ENCODE data around the gene USP12. TPM values are rescaled to one million over a fixed set of nuclear protein-coding genes. Genes with fewer than 3 reads are reported as not detected.
"Not testable (repeated sequence)": the region's sequence is repeated elsewhere in the genome, so short reads cannot be mapped to it uniquely, and the experiment has no call there.

The USP12 gene, protein sequence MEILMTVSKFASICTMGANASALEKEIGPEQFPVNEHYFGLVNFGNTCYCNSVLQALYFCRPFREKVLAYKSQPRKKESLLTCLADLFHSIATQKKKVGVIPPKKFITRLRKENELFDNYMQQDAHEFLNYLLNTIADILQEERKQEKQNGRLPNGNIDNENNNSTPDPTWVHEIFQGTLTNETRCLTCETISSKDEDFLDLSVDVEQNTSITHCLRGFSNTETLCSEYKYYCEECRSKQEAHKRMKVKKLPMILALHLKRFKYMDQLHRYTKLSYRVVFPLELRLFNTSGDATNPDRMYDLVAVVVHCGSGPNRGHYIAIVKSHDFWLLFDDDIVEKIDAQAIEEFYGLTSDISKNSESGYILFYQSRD
- total RNA-seq (2014; rRNA removed; shearing (Covaris generic)) (9.9 and 11.5 TPM in 2 replicates), total RNA-seq (2022) (27.6 and 28.0 TPM in 2 replicates), Bru-seq, nascent RNA (percentile 84 among the genes with signal in this experiment), BruChase-seq, experiment 1, labeled RNA remaining after a 6-hour chase (percentile 73 among the genes with signal in this experiment), BruChase-seq, experiment 2, labeled RNA remaining after a 2-hour chase (percentile 81 among the genes with signal in this experiment)
- long read RNA-seq, full-length matches to known transcripts: 8 of 16 reads
- long read RNA-seq, partial matches to known transcripts: 3 of 16 reads
- long read RNA-seq, other reads (novel, unspliced or antisense): 5 of 16 reads

DNA sequence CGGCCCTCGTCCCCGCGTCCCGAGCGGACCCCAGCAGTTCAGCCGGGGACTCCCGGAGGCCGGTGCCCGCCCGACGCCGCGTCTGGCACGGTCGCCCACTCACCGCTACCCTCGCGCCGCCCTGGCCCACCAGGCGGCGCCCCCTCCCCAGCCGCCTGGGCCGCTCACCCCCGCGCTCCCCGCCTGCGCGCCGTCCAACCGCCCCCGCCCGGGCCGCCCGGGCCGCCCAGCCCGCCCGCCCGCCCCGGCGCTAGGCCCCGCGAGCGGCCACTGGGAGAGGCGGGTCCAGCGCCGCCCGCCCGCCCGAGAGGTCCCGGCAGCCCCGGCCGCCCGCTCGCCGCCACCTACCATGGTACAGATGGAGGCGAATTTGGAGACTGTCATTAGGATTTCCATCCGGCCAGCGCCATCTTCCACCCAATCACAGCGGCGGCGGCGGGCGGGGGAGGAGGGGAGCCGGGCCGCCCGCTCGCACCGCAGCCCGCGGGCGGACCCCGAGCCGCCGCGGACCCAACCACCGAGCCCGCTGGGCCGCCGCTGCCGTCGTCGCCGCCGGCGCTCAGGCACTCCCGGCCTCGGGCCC, at the start of gene USP12:
Gene USP12 (minus strand): TSS at position 568 of the 583 bp plus-strand sequence. CDS start 172 bp downstream, at position 396.
- intact Hi-C loops (cut with micrococcal nuclease; ENCODE audit: unreplicated experiment): loop anchor here (1.0 to 10.0 kb wide), 6 partner anchors 80 to 1887 kb away; partner anchors contain the start of genes MTIF3, MTMR6 and RPL21
- peak within 1 kb of the TSS; percentile 95 for H2AFZ ChIP-seq (ENCODE audit: low read length)
- TF ChIP-seq, protein P1, sequence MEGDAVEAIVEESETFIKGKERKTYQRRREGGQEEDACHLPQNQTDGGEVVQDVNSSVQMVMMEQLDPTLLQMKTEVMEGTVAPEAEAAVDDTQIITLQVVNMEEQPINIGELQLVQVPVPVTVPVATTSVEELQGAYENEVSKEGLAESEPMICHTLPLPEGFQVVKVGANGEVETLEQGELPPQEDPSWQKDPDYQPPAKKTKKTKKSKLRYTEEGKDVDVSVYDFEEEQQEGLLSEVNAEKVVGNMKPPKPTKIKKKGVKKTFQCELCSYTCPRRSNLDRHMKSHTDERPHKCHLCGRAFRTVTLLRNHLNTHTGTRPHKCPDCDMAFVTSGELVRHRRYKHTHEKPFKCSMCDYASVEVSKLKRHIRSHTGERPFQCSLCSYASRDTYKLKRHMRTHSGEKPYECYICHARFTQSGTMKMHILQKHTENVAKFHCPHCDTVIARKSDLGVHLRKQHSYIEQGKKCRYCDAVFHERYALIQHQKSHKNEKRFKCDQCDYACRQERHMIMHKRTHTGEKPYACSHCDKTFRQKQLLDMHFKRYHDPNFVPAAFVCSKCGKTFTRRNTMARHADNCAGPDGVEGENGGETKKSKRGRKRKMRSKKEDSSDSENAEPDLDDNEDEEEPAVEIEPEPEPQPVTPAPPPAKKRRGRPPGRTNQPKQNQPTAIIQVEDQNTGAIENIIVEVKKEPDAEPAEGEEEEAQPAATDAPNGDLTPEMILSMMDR (conservative IDR thresholded peaks at IDR 0.05; ENCODE audit: low read length): no peak; the same call in 1 of the 2 replicates
- TF ChIP-seq EZH2phosphoT487 (IDR thresholded peaks at IDR 0.05; ENCODE audit: borderline replicate concordance, low read depth, low read length): no peak
- peaks cover 26% of the 10 kb centered on the region for H4K20me1 ChIP-seq (ENCODE audit: insufficient read depth, low read length)
- peak within 1 kb of the TSS; percentile 61 for H3K27ac ChIP-seq (ENCODE audit: low read depth, low read length, poor library complexity, severe bottlenecking)
- H3K9me3 ChIP-seq (ENCODE audit: low read length): no peaks in the 10 kb centered on the region
- H3K4me3 ChIP-seq (ENCODE audit: low read depth, low read length, poor library complexity, severe bottlenecking): peak within 1 kb of the TSS; percentile 84
- ChIA-PET CTCF (ENCODE audit: unreplicated experiment) (no interaction called here), POLR2A (interaction anchor here (0.6 kb wide), 1 partner anchor 170 kb away, joined by 3 read pairs; no protein-coding TSS in a partner anchor)
- BruUV-seq (replicated peaks): no TSS peak
- peaks cover 45% of the 10 kb centered on the region for H3K79me2 ChIP-seq (ENCODE audit: insufficient read depth, low read depth, low read length)
- no peaks in the 10 kb centered on the region for H3K36me3 ChIP-seq (ENCODE audit: insufficient read depth, low read length)
- H3K4me2 ChIP-seq (ENCODE audit: low read length): peak within 1 kb of the TSS; percentile 96
- H3K4me1 ChIP-seq (ENCODE audit: insufficient read depth, low read length, poor library complexity, severe bottlenecking): peaks cover 47% of the 10 kb centered on the region
- DNase-seq (ENCODE audit: low spot score): peak; percentile 63
- H3K9me2 ChIP-seq (ENCODE audit: insufficient read depth, low read length): no peaks in the 10 kb centered on the region

DNA sequence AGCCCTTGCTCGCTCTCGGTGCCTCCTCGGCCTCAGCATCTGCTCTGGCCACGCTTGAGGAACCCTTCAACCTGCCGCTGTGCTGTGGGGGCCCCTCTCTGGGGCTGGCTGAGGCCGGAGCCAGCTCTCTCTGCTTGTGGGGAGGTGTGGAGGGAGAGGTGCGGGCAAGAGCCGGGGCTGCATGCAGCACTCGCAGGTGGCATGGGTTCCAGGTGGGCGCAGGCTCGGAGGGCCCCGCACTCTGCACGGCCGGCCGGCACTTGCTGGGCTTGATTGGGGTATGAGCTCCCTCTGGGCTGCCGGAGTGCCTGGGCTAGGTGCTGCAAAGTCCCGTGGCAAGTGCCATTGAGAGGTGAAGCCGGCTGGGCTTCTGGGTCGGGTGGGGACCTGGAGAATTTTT, 48.0 kb upstream of the USP12 start:
- CTCF ChIA-PET (ENCODE audit: unreplicated experiment): no interaction called here
- H3K4me1 ChIP-seq (ENCODE audit: insufficient read depth, low read length, poor library complexity, severe bottlenecking): peaks cover 27% of the 10 kb centered on the region
- no peak overlapping the region for H3K4me2 ChIP-seq (ENCODE audit: low read length)
- H4K20me1 ChIP-seq (ENCODE audit: insufficient read depth, low read length): no peaks in the 10 kb centered on the region
- no TSS peak for BruUV-seq (replicated peaks)
- no peak overlapping the region for H2AFZ ChIP-seq (ENCODE audit: low read length)
- H3K27ac ChIP-seq (ENCODE audit: low read depth, low read length, poor library complexity, severe bottlenecking): no peak overlapping the region
- no peaks in the 10 kb centered on the region for H3K79me2 ChIP-seq (ENCODE audit: insufficient read depth, low read depth, low read length)
- no peaks in the 10 kb centered on the region for H3K9me2 ChIP-seq (ENCODE audit: insufficient read depth, low read length)
- peaks cover 13% of the 10 kb centered on the region; the same call in 1 of the 2 replicates for H3K9me3 ChIP-seq (ENCODE audit: low read length)
- intact Hi-C loops (cut with micrococcal nuclease; ENCODE audit: unreplicated experiment): no loop called here
- POLR2A ChIA-PET: no interaction called here
- H3K36me3 ChIP-seq (ENCODE audit: insufficient read depth, low read length): no peaks in the 10 kb centered on the region; the same call in 1 of the 2 replicates
- DNase-seq (ENCODE audit: low spot score): no peak
- no peak overlapping the region for H3K4me3 ChIP-seq (ENCODE audit: low read depth, low read length, poor library complexity, severe bottlenecking)
- no peak for TF ChIP-seq EZH2phosphoT487 (IDR thresholded peaks at IDR 0.05; ENCODE audit: borderline replicate concordance, low read depth, low read length)
- TF ChIP-seq, protein P1 (conservative IDR thresholded peaks at IDR 0.05; ENCODE audit: low read length): no peak

DNA sequence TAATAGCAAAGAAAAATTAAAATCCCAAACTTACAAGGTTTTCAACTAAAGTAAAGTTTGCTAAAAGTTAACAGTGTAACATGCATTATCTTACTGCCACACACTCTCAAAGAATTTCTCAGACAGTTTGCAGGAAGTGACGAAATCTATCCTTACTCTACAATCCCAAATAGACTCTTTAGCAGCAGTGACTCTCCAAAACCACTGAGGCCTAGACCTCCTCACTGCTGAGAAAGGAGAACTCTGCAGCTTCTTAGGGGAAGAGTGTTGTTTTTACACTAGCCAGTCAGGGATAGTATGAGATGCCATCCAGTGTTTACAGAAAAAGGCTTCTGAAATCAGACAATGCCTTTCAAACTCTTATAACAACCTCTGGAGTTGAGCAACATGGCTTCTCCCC, 47.2 kb upstream of the USP12 start:
- POLR2A ChIA-PET; intact Hi-C loops (cut with micrococcal nuclease; ENCODE audit: unreplicated experiment); H4K20me1 ChIP-seq (ENCODE audit: insufficient read depth, low read length); BruUV-seq (replicated peaks); CTCF ChIA-PET (ENCODE audit: unreplicated experiment); H3K9me2 ChIP-seq (ENCODE audit: insufficient read depth, low read length); H3K36me3 ChIP-seq (ENCODE audit: insufficient read depth, low read length); H2AFZ ChIP-seq (ENCODE audit: low read length); H3K27ac ChIP-seq (ENCODE audit: low read depth, low read length, poor library complexity, severe bottlenecking); H3K4me3 ChIP-seq (ENCODE audit: low read depth, low read length, poor library complexity, severe bottlenecking); H3K4me2 ChIP-seq (ENCODE audit: low read length); H3K79me2 ChIP-seq (ENCODE audit: insufficient read depth, low read depth, low read length); DNase-seq (ENCODE audit: low spot score): not testable (repeated sequence)
- Histone ChIP-seq H3K9me3 (ENCODE audit: low read length) (peaks cover 13% of the 10 kb centered on the region; the same call in 1 of the 2 replicates), H3K4me1 (ENCODE audit: insufficient read depth, low read length, poor library complexity, severe bottlenecking) (peaks cover 21% of the 10 kb centered on the region)

DNA sequence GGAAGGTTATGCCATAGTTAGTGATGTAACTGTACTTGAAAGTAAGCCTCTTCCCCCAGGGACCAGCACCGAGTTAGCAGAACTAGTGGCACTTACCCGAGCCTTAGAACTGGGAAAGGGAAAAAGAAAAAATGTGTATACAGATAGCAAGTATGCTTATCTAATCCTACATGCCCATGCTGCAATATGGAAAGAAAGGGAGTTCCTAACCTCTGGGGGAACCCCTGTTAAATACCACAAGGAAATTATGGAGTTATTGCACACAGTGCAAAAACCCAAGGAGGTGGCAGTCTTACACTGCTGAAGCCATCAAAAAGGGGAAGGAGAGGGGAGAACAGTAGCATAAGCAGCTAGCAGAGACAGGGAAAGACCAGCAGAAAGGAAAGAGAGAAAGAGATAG, 46.2 kb upstream of the USP12 start:
- intact Hi-C loops (cut with micrococcal nuclease; ENCODE audit: unreplicated experiment); CTCF ChIA-PET (ENCODE audit: unreplicated experiment); H3K4me3 ChIP-seq (ENCODE audit: low read depth, low read length, poor library complexity, severe bottlenecking); H3K79me2 ChIP-seq (ENCODE audit: insufficient read depth, low read depth, low read length); H3K9me2 ChIP-seq (ENCODE audit: insufficient read depth, low read length); H4K20me1 ChIP-seq (ENCODE audit: insufficient read depth, low read length); BruUV-seq (replicated peaks); H3K4me2 ChIP-seq (ENCODE audit: low read length); POLR2A ChIA-PET; H3K27ac ChIP-seq (ENCODE audit: low read depth, low read length, poor library complexity, severe bottlenecking); DNase-seq (ENCODE audit: low spot score); H2AFZ ChIP-seq (ENCODE audit: low read length); H3K36me3 ChIP-seq (ENCODE audit: insufficient read depth, low read length): not testable (repeated sequence)
- H3K4me1 ChIP-seq (ENCODE audit: insufficient read depth, low read length, poor library complexity, severe bottlenecking): peaks cover 15% of the 10 kb centered on the region
- H3K9me3 ChIP-seq (ENCODE audit: low read length): peaks cover 13% of the 10 kb centered on the region; the same call in 1 of the 2 replicates
